Muscle layer of colon (tissue), 2 donors: Measurements from ENCODE around the gene GABRB3.

Experiments
- H3K27ac ChIP-seq: one replicate; pipeline ENCODE4 v1.7.0; 2013; ENCODE audit warnings: low read depth, mild to moderate bottlenecking, low read length, moderate library complexity
- H3K27me3 ChIP-seq, 2 donors: one replicate each; pipeline ENCODE4 v1.7.0; 2013; ENCODE audit warnings: low read length in 2 of 2, mild to moderate bottlenecking in 2 of 2; ENCODE audit not compliant: insufficient read depth in 2 of 2, control insufficient read depth in 1 of 2
- H3K36me3 ChIP-seq: one replicate; pipeline ENCODE4 v1.7.0; 2013; ENCODE audit warnings: mild to moderate bottlenecking, low read length; ENCODE audit not compliant: insufficient read depth
- H3K4me1 ChIP-seq: one replicate; pipeline ENCODE4 v1.7.0; 2013; ENCODE audit warnings: mild to moderate bottlenecking, low read length; ENCODE audit not compliant: insufficient read depth
- H3K4me3 ChIP-seq, 2 donors: one replicate each; pipeline ENCODE4 v1.7.0; 2013; ENCODE audit warnings: low read length in 2 of 2, low read depth in 1 of 2, mild to moderate bottlenecking in 1 of 2, moderate library complexity in 1 of 2
- H3K9ac ChIP-seq: one replicate; pipeline ENCODE4 v1.7.0; 2013; ENCODE audit warnings: low read length
- H3K9me3 ChIP-seq: one replicate; pipeline ENCODE4 v1.7.0; 2013; ENCODE audit warnings: mild to moderate bottlenecking, low read length
- donor health status: abdominal sarcoma.
- donor health status: Adenocarcinoma of cecum.

Gene GABRB3

GRCh38 chr15:26582840-26583239 lies 190.0 kb downstream of the GABRB3 start:
- no peak overlapping the region for H3K4me3 ChIP-seq
- H3K27me3 ChIP-seq: no peaks in the 10 kb centered on the region
- no peaks in the 10 kb centered on the region for H3K4me1 ChIP-seq
- no peaks in the 10 kb centered on the region for H3K9me3 ChIP-seq
- H3K27ac ChIP-seq: no peak overlapping the region
- no peak overlapping the region for H3K9ac ChIP-seq
- H3K36me3 ChIP-seq: no peaks in the 10 kb centered on the region

GRCh38 chr15:26580943-26581342 lies 191.9 kb downstream of the GABRB3 start:
- no peaks in the 10 kb centered on the region for H3K9me3 ChIP-seq
- no peaks in the 10 kb centered on the region for H3K4me1 ChIP-seq
- H3K27ac ChIP-seq: no peak overlapping the region
- no peaks in the 10 kb centered on the region for H3K36me3 ChIP-seq
- H3K9ac ChIP-seq: no peak overlapping the region
- H3K4me3 ChIP-seq: no peak overlapping the region
- no peaks in the 10 kb centered on the region for H3K27me3 ChIP-seq

- Histone ChIP-seq H3K9ac (no peak overlapping the region), H3K27ac (no peak overlapping the region), H3K4me3 (no peak overlapping the region), H3K4me1 (no peaks in the 10 kb centered on the region), H3K27me3 (no peaks in the 10 kb centered on the region), H3K36me3 (no peaks in the 10 kb centered on the region), H3K9me3 (no peaks in the 10 kb centered on the region)
These were observed 200.1 kb downstream of the GABRB3 start for GRCh38 chr15:26572602-26573350.

DNA sequence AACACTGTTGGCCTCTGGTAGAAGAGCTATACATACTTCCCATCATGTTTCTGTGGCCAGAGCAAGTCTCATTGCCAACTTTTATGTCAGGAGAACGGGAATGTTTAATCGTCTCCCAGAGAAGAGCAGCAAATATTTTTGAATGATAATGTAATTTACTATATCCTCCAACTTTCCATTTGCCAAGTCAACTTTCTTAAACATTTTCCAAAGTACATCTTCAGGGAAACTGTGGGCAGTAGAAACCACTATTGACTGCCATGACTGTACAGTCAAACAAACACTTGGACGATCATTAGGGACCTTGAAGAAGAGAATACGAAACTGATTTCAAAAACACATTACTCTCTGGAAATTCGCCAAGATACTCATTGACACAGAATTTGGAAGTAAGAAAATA lies 201.5 kb downstream of the GABRB3 start:
- H3K36me3 ChIP-seq: no peaks in the 10 kb centered on the region
- no peak overlapping the region for H3K4me3 ChIP-seq
- no peak overlapping the region for H3K9ac ChIP-seq
- H3K27me3 ChIP-seq: no peaks in the 10 kb centered on the region
- no peaks in the 10 kb centered on the region for H3K9me3 ChIP-seq
- H3K27ac ChIP-seq: no peak overlapping the region
- no peaks in the 10 kb centered on the region for H3K4me1 ChIP-seq

GRCh38 chr15:26565542-26565941 lies 207.3 kb downstream of the GABRB3 start:
- Histone ChIP-seq H3K4me3 (no peak overlapping the region), H3K27me3 (no peaks in the 10 kb centered on the region), H3K4me1 (no peaks in the 10 kb centered on the region), H3K9ac (no peak overlapping the region), H3K36me3 (no peaks in the 10 kb centered on the region), H3K27ac (no peak overlapping the region), H3K9me3 (no peaks in the 10 kb centered on the region)

GRCh38 chr15:26564361-26564760 lies 208.5 kb downstream of the GABRB3 start:
- H3K9ac ChIP-seq: no peak overlapping the region
- no peaks in the 10 kb centered on the region for H3K4me1 ChIP-seq
- H3K27me3 ChIP-seq: no peaks in the 10 kb centered on the region
- no peaks in the 10 kb centered on the region for H3K36me3 ChIP-seq
- H3K9me3 ChIP-seq: no peaks in the 10 kb centered on the region
- no peak overlapping the region for H3K27ac ChIP-seq
- H3K4me3 ChIP-seq: no peak overlapping the region

- H3K9ac ChIP-seq: no peak overlapping the region
- H3K4me1 ChIP-seq: no peaks in the 10 kb centered on the region
- no peaks in the 10 kb centered on the region for H3K27me3 ChIP-seq
- no peak overlapping the region for H3K27ac ChIP-seq
- H3K9me3 ChIP-seq: no peaks in the 10 kb centered on the region
- H3K36me3 ChIP-seq: no peaks in the 10 kb centered on the region
- no peak overlapping the region for H3K4me3 ChIP-seq
These were observed 210.5 kb downstream of the GABRB3 start for GRCh38 chr15:26562336-26562735.

- Histone ChIP-seq H3K4me1 (no peaks in the 10 kb centered on the region), H3K9ac (no peak overlapping the region), H3K9me3 (no peaks in the 10 kb centered on the region), H3K36me3 (no peaks in the 10 kb centered on the region), H3K27ac (no peak overlapping the region), H3K4me3 (no peak overlapping the region), H3K27me3 (no peaks in the 10 kb centered on the region)
These were observed 211.0 kb downstream of the GABRB3 start for GRCh38 chr15:26561896-26562295.

DNA sequence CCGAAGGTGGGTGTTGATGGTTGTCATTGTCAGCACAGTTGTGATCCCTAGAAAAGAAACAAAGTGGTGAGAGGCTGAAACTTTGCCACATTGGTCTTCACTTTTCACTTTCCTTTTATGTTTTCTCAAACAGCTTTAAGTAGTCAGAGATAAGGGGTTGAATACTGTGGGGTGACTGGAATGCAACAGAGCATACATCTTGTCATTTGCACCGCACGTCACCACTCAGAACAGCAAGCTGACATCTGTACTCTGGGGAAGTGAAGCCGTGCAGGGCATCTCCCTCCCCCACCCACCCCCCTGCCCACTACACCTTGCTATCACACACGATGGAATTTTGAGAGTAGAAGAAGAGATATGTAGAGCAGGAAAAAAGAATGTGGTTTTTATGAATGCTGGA lies 211.7 kb downstream of the GABRB3 start:
- Histone ChIP-seq H3K4me3 (no peak overlapping the region), H3K27me3 (no peaks in the 10 kb centered on the region), H3K36me3 (no peaks in the 10 kb centered on the region), H3K27ac (no peak overlapping the region), H3K9me3 (no peaks in the 10 kb centered on the region), H3K9ac (no peak overlapping the region), H3K4me1 (no peaks in the 10 kb centered on the region)

DNA sequence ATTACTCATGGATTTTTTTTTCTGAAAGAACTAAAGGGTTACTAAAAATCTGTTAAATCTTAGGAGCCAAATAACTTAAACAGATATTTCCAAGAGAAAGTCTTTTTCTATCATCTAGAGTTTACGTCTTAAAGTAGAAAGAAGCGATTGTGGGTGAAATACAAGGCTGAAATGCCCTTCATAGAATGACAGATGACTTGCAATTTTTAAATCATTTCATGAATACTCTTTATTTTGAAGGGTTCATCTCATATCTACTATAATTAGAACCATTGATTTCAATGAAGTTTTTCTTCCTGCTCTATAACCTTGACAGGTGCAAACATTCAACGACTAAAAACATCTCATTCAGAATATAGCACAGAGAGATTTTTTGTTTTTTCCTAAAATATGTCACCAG lies 217.0 kb downstream of the GABRB3 start:
- no peaks in the 10 kb centered on the region for H3K36me3 ChIP-seq
- no peaks in the 10 kb centered on the region for H3K4me1 ChIP-seq
- H3K27ac ChIP-seq: no peak overlapping the region
- H3K27me3 ChIP-seq: no peaks in the 10 kb centered on the region
- no peak overlapping the region for H3K4me3 ChIP-seq
- no peaks in the 10 kb centered on the region for H3K9me3 ChIP-seq
- no peak overlapping the region for H3K9ac ChIP-seq

- no peaks in the 10 kb centered on the region for H3K27me3 ChIP-seq
- H3K4me3 ChIP-seq: no peak overlapping the region
- H3K9me3 ChIP-seq: no peaks in the 10 kb centered on the region
- H3K27ac ChIP-seq: no peak overlapping the region
- no peaks in the 10 kb centered on the region for H3K4me1 ChIP-seq
- no peak overlapping the region for H3K9ac ChIP-seq
- H3K36me3 ChIP-seq: no peaks in the 10 kb centered on the region
These were observed 221.4 kb downstream of the GABRB3 start for GRCh38 chr15:26551473-26551872.

GRCh38 chr15:26550880-26551279 lies 222.0 kb downstream of the GABRB3 start:
- H3K4me3 ChIP-seq: no peak overlapping the region
- no peaks in the 10 kb centered on the region for H3K4me1 ChIP-seq
- no peak overlapping the region for H3K27ac ChIP-seq
- no peaks in the 10 kb centered on the region for H3K9me3 ChIP-seq
- no peaks in the 10 kb centered on the region for H3K27me3 ChIP-seq
- H3K9ac ChIP-seq: no peak overlapping the region
- no peaks in the 10 kb centered on the region for H3K36me3 ChIP-seq
